Measurements from ENCODE around the gene ABCA7.

The ABCA7 gene

DNA sequence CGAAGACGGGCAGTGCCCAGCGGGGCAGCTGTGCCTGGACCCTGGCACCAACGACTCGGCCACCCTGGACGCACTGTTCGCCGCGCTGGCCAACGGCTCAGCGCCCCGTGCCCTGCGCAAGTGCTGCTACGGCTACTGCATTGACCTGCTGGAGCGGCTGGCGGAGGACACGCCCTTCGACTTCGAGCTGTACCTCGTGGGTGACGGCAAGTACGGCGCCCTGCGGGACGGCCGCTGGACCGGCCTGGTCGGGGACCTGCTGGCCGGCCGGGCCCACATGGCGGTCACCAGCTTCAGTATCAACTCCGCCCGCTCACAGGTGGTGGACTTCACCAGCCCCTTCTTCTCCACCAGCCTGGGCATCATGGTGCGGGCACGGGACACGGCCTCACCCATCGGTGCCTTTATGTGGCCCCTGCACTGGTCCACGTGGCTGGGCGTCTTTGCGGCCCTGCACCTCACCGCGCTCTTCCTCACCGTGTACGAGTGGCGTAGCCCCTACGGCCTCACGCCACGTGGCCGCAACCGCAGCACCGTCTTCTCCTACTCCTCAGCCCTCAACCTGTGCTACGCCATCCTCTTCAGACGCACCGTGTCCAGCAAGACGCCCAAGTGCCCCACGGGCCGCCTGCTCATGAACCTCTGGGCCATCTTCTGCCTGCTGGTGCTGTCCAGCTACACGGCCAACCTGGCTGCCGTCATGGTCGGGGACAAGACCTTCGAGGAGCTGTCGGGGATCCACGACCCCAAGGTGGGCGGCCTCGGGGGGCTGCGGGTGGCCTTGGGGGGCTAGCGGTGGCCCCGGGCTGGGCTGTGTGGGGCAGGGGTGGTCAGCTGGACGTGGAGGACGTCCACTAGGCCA lies 34.9 kb upstream of the ABCA7 start:
- H3K27me3 ChIP-seq (ENCODE audit: control insufficient read depth, insufficient read depth, low read length), result peaks cover 15% of the 10 kb centered on the region
- no peaks in the 10 kb centered on the region for H3K9me3 ChIP-seq (replicated peaks; ENCODE audit: low read length)
- no peak overlapping the region for H3K4me2 ChIP-seq (ENCODE audit: low read length)
- H3K4me3 ChIP-seq (ENCODE audit: low read length), result no peak overlapping the region
- peaks cover 15% of the 10 kb centered on the region for H3K36me3 ChIP-seq (ENCODE audit: insufficient read depth, low read length)
- H3K9ac ChIP-seq (ENCODE audit: low read depth, low read length), result no peak overlapping the region
- no peaks in the 10 kb centered on the region for H3K4me1 ChIP-seq (ENCODE audit: control insufficient read depth, insufficient read depth, low read length)

DNA sequence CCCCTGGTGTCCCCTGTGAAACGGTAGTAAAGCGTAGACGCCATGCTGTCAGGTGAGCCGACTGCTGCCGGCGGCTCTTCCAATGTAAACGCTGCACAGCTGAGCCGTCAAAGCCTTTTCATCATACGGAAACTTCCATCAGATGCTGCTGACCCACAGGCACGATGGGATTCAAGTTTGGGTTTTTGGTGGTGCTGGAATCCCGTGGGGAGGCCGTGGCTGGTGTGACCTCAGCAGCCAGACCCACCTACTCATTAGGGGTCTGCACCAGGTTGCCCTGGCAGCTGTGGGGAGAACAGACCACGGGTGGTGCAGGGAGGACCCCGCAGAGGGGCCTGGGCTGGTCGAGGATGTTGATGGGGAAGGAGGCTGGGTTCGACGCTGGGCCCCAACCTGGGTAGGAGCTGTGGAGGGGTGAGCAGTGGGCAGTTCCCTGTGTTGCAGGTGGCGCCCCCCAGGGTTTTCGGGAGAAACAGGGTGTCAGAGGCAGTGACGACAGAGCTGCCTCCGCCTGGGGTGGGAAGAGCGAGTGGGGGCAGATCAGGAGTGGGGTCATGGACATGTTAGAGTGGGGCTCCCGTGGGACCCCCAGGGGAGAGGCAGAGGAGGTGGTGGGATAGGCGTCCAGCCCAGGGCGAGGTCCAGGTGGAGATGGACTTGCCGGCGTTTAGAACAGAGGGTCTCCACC lies 33.1 kb upstream of the ABCA7 start:
- Histone ChIP-seq H3K36me3 (ENCODE audit: insufficient read depth, low read length) (peaks cover 17% of the 10 kb centered on the region), H3K4me2 (ENCODE audit: low read length) (no peak overlapping the region), H3K9ac (ENCODE audit: low read depth, low read length) (no peak overlapping the region), H3K9me3 (replicated peaks; ENCODE audit: low read length) (no peaks in the 10 kb centered on the region), H3K27me3 (ENCODE audit: control insufficient read depth, insufficient read depth, low read length) (peaks cover 8% of the 10 kb centered on the region), H3K4me3 (ENCODE audit: low read length) (no peak overlapping the region), H3K4me1 (ENCODE audit: control insufficient read depth, insufficient read depth, low read length) (no peaks in the 10 kb centered on the region)

GRCh38 chr19:1007399-1008251 lies 32.3 kb upstream of the ABCA7 start:
- no peaks in the 10 kb centered on the region for H3K9me3 ChIP-seq (replicated peaks; ENCODE audit: low read length)
- H3K4me3 ChIP-seq (ENCODE audit: low read length), result no peak overlapping the region
- H3K36me3 ChIP-seq (ENCODE audit: insufficient read depth, low read length), result peaks cover 19% of the 10 kb centered on the region
- H3K9ac ChIP-seq (ENCODE audit: low read depth, low read length), result no peak overlapping the region
- peaks cover 5% of the 10 kb centered on the region for H3K27me3 ChIP-seq (ENCODE audit: control insufficient read depth, insufficient read depth, low read length)
- H3K4me1 ChIP-seq (ENCODE audit: control insufficient read depth, insufficient read depth, low read length), result no peaks in the 10 kb centered on the region
- H3K4me2 ChIP-seq (ENCODE audit: low read length), result no peak overlapping the region

- Histone ChIP-seq H3K4me2 (ENCODE audit: low read length) (no peak overlapping the region), H3K9me3 (replicated peaks; ENCODE audit: low read length) (no peaks in the 10 kb centered on the region), H3K27me3 (ENCODE audit: control insufficient read depth, insufficient read depth, low read length) (peaks cover 5% of the 10 kb centered on the region), H3K9ac (ENCODE audit: low read depth, low read length) (no peak overlapping the region), H3K36me3 (ENCODE audit: insufficient read depth, low read length) (peaks cover 26% of the 10 kb centered on the region), H3K4me1 (ENCODE audit: control insufficient read depth, insufficient read depth, low read length) (no peaks in the 10 kb centered on the region), H3K4me3 (ENCODE audit: low read length) (no peak overlapping the region)
Observed at GRCh38 chr19:1008268-1009040, 31.5 kb upstream of the ABCA7 start.

DNA sequence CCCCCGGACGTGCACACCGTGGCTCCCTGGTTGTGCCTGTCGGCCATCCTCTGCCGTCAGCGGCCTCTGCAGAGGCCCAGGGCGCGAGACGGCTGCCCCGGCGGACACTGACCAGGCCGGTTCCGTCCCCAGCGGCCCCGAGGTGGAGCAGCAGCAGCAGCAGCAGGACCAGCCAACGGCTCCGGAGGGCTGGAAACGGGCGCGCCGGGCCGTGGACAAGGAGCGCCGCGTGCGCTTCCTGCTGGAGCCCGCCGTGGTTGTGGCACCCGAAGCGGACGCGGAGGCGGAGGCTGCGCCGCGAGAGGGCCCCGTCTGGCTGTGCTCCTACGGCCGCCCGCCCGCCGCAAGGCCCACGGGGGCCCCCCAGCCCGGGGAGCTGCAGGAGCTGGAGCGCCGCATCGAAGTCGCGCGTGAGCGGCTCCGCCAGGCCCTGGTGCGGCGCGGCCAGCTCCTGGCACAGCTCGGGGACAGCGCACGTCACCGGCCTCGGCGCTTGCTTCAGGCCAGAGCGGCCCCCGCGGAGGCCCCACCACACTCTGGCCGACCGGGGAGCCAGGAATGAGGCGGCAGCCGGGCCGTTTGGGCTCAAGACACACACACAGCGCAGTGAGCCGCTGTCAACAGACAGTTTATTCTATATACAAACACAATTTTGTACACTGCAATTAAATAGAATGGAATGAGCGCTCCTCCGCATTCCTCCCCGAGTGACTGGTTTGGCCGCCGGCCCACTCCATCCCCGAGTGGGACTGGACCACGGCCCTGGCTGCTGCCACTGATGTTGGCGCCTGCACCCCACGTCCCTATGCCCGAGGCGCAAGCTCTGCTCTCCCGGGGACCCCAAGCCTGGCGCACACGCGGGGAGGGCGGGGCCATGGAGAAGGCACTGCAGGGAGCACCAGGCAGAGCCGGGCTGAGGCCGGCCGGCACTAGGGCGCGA lies 30.6 kb upstream of the ABCA7 start:
- Histone ChIP-seq H3K36me3 (ENCODE audit: insufficient read depth, low read length) (peaks cover 32% of the 10 kb centered on the region), H3K9ac (ENCODE audit: low read depth, low read length) (no peak overlapping the region), H3K4me3 (ENCODE audit: low read length) (no peak overlapping the region), H3K4me1 (ENCODE audit: control insufficient read depth, insufficient read depth, low read length) (no peaks in the 10 kb centered on the region), H3K27me3 (ENCODE audit: control insufficient read depth, insufficient read depth, low read length) (no peaks in the 10 kb centered on the region), H3K4me2 (ENCODE audit: low read length) (no peak overlapping the region), H3K9me3 (replicated peaks; ENCODE audit: low read length) (no peaks in the 10 kb centered on the region)

GRCh38 chr19:1009981-1010538 lies 29.8 kb upstream of the ABCA7 start:
- H3K36me3 ChIP-seq (ENCODE audit: insufficient read depth, low read length), result peaks cover 35% of the 10 kb centered on the region
- H3K4me2 ChIP-seq (ENCODE audit: low read length), result no peak overlapping the region
- H3K9me3 ChIP-seq (replicated peaks; ENCODE audit: low read length), result no peaks in the 10 kb centered on the region
- no peaks in the 10 kb centered on the region for H3K27me3 ChIP-seq (ENCODE audit: control insufficient read depth, insufficient read depth, low read length)
- H3K4me3 ChIP-seq (ENCODE audit: low read length), result no peak overlapping the region
- no peak overlapping the region for H3K9ac ChIP-seq (ENCODE audit: low read depth, low read length)
- H3K4me1 ChIP-seq (ENCODE audit: control insufficient read depth, insufficient read depth, low read length), result no peaks in the 10 kb centered on the region

- H3K4me3 ChIP-seq (ENCODE audit: low read length), result no peak overlapping the region
- no peaks in the 10 kb centered on the region for H3K9me3 ChIP-seq (replicated peaks; ENCODE audit: low read length)
- H3K4me1 ChIP-seq (ENCODE audit: control insufficient read depth, insufficient read depth, low read length), result peaks cover 4% of the 10 kb centered on the region
- H3K4me2 ChIP-seq (ENCODE audit: low read length), result no peak overlapping the region
- no peaks in the 10 kb centered on the region for H3K27me3 ChIP-seq (ENCODE audit: control insufficient read depth, insufficient read depth, low read length)
- H3K9ac ChIP-seq (ENCODE audit: low read depth, low read length), result no peak overlapping the region
- H3K36me3 ChIP-seq (ENCODE audit: insufficient read depth, low read length), result peaks cover 39% of the 10 kb centered on the region
Observed at GRCh38 chr19:1010586-1011510, 29.1 kb upstream of the ABCA7 start.

DNA sequence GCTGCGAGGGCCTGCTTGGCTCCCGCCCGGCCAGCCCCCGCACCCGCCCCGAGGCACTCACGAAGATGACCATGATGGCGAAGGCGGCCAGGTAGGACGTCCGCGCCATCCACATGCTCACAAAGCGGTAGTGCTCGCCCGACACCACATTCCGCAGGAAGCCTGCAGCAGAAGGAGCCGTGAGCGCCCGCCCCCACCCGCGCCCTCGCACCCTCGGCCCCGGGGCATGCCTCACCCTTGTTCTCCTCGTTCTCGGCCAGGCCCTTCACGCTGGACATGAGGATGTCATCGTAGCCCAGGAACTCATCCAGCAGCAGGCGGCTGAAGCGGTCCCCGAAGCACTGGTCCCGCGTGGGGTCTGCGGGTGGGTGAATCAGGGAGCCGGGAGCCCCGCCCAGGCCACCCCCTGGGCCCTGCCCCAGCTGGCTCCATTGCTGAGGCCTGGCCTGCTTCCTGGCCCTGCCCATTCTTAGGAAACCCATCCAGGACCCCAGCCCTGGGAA lies 28.0 kb upstream of the ABCA7 start:
- no peak overlapping the region for H3K4me2 ChIP-seq (ENCODE audit: low read length)
- no peaks in the 10 kb centered on the region for H3K9me3 ChIP-seq (replicated peaks; ENCODE audit: low read length)
- H3K4me1 ChIP-seq (ENCODE audit: control insufficient read depth, insufficient read depth, low read length), result peaks cover 13% of the 10 kb centered on the region
- H3K4me3 ChIP-seq (ENCODE audit: low read length), result no peak overlapping the region
- no peak overlapping the region for H3K9ac ChIP-seq (ENCODE audit: low read depth, low read length)
- H3K27me3 ChIP-seq (ENCODE audit: control insufficient read depth, insufficient read depth, low read length), result no peaks in the 10 kb centered on the region
- peaks cover 39% of the 10 kb centered on the region for H3K36me3 ChIP-seq (ENCODE audit: insufficient read depth, low read length)

GRCh38 chr19:1012334-1012733 lies 27.6 kb upstream of the ABCA7 start:
- Histone ChIP-seq H3K9me3 (replicated peaks; ENCODE audit: low read length) (no peaks in the 10 kb centered on the region), H3K36me3 (ENCODE audit: insufficient read depth, low read length) (peaks cover 39% of the 10 kb centered on the region), H3K27me3 (ENCODE audit: control insufficient read depth, insufficient read depth, low read length) (no peaks in the 10 kb centered on the region), H3K4me1 (ENCODE audit: control insufficient read depth, insufficient read depth, low read length) (peaks cover 17% of the 10 kb centered on the region), H3K4me3 (ENCODE audit: low read length) (no peak overlapping the region), H3K9ac (ENCODE audit: low read depth, low read length) (no peak overlapping the region), H3K4me2 (ENCODE audit: low read length) (no peak overlapping the region)
